ENCODE results near the gene PERP.

GRCh38 chr6:138104618-138105213 lies 2.5 kb downstream of the PERP start:
- TF ChIP-seq, protein P1, sequence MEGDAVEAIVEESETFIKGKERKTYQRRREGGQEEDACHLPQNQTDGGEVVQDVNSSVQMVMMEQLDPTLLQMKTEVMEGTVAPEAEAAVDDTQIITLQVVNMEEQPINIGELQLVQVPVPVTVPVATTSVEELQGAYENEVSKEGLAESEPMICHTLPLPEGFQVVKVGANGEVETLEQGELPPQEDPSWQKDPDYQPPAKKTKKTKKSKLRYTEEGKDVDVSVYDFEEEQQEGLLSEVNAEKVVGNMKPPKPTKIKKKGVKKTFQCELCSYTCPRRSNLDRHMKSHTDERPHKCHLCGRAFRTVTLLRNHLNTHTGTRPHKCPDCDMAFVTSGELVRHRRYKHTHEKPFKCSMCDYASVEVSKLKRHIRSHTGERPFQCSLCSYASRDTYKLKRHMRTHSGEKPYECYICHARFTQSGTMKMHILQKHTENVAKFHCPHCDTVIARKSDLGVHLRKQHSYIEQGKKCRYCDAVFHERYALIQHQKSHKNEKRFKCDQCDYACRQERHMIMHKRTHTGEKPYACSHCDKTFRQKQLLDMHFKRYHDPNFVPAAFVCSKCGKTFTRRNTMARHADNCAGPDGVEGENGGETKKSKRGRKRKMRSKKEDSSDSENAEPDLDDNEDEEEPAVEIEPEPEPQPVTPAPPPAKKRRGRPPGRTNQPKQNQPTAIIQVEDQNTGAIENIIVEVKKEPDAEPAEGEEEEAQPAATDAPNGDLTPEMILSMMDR (IDR thresholded peaks at IDR 0.05; ENCODE audit: insufficient read depth, low read length, poor library complexity, severe bottlenecking), result no peak
- TF ChIP-seq EZH2phosphoT487 (conservative IDR thresholded peaks at IDR 0.05; ENCODE audit: low read length), result no peak

Data from SU-DHL-6 (cell line).